ENCODE results near the gene JADE2.

DNA sequence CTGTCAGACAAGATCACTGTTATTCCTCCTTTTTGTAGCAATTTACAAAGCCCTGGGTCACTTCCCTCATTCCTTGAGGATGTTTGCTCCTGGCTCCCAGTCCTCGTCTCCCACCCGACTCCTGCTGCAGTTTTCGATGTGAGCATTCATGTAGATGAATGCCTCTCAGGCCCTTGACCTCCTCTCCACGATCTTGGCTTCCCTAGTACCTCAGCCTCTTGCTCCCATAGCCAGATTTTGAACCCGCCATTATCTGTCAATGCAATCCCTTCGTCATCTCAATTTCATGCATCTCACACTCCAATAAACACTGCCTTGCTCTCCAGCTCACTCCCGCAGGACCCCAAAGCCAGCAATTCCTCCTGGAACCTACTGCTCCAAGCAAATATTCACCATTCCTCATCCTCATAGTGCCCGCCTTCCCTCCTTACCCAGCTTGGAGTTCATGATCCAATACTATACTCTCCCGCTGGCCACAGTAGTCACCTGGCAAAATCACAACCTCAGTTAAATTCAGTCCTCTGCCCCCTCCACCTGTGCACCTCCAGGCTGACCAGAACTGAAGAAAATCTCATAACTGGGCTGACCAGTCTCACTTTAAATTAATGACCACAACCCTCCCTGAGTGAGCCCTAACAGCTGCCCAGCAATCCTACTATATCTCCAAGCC lies 35.1 kb upstream of the JADE2 start:
- TF ChIP-seq YY1 (IDR thresholded peaks at IDR 0.05; ENCODE audit: low read depth): no peak
- no peak for TF ChIP-seq TEAD4 (IDR thresholded peaks at IDR 0.05)
- no peak for TF ChIP-seq ZBTB7A (IDR thresholded peaks at IDR 0.05; ENCODE audit: low read depth)
- no peak for TF ChIP-seq TAF1 (IDR thresholded peaks at IDR 0.05; ENCODE audit: low read depth)
- TF ChIP-seq, protein P1, sequence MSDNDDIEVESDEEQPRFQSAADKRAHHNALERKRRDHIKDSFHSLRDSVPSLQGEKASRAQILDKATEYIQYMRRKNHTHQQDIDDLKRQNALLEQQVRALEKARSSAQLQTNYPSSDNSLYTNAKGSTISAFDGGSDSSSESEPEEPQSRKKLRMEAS (IDR thresholded peaks at IDR 0.05): no peak
- no peak for TF ChIP-seq RAD21 (IDR thresholded peaks at IDR 0.05; ENCODE audit: low read depth)
- no peak for TF ChIP-seq EP300 (IDR thresholded peaks at IDR 0.05; ENCODE audit: borderline replicate concordance)
- no peak for TF ChIP-seq CEBPB (IDR thresholded peaks at IDR 0.05)
- no peak for TF ChIP-seq EGR1 (IDR thresholded peaks at IDR 0.05)
- no peak for TF ChIP-seq FOXM1 (IDR thresholded peaks at IDR 0.05; ENCODE audit: borderline replicate concordance, low read depth)
- no peak for TF ChIP-seq CREB1 (IDR thresholded peaks at IDR 0.05; ENCODE audit: low read depth)
- TF ChIP-seq, protein P2, sequence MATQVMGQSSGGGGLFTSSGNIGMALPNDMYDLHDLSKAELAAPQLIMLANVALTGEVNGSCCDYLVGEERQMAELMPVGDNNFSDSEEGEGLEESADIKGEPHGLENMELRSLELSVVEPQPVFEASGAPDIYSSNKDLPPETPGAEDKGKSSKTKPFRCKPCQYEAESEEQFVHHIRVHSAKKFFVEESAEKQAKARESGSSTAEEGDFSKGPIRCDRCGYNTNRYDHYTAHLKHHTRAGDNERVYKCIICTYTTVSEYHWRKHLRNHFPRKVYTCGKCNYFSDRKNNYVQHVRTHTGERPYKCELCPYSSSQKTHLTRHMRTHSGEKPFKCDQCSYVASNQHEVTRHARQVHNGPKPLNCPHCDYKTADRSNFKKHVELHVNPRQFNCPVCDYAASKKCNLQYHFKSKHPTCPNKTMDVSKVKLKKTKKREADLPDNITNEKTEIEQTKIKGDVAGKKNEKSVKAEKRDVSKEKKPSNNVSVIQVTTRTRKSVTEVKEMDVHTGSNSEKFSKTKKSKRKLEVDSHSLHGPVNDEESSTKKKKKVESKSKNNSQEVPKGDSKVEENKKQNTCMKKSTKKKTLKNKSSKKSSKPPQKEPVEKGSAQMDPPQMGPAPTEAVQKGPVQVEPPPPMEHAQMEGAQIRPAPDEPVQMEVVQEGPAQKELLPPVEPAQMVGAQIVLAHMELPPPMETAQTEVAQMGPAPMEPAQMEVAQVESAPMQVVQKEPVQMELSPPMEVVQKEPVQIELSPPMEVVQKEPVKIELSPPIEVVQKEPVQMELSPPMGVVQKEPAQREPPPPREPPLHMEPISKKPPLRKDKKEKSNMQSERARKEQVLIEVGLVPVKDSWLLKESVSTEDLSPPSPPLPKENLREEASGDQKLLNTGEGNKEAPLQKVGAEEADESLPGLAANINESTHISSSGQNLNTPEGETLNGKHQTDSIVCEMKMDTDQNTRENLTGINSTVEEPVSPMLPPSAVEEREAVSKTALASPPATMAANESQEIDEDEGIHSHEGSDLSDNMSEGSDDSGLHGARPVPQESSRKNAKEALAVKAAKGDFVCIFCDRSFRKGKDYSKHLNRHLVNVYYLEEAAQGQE (IDR thresholded peaks at IDR 0.05; ENCODE audit: low read depth): no peak
- no peak for TF ChIP-seq TCF12 (IDR thresholded peaks at IDR 0.05; ENCODE audit: low read depth)

Data from Ishikawa (cell line).